ENCODE data around the gene TRAK1.

GRCh38 chr3:42266085-42266484 is 174.9 kb downstream of the TRAK1 start, which contains the start of gene CCK:
- TF ChIP-seq MAX (CRISPR knock-in tag; IDR thresholded peaks at IDR 0.05) (no peak), CTCF (IDR thresholded peaks at IDR 0.05) (no peak), PREB (CRISPR knock-in tag; IDR thresholded peaks at IDR 0.05; ENCODE audit: borderline replicate concordance) (no peak), SMAD3 (CRISPR knock-in tag; IDR thresholded peaks at IDR 0.05; ENCODE audit: borderline replicate concordance) (no peak), MXD4 (CRISPR knock-in tag; IDR thresholded peaks at IDR 0.05; ENCODE audit: borderline replicate concordance) (no peak), RELA (CRISPR knock-in tag; IDR thresholded peaks at IDR 0.05; ENCODE audit: borderline replicate concordance) (no peak)
